Motor neuron (in vitro differentiated cells): ENCODE measurements around the gene CDX2. TPM values are rescaled to one million over a fixed set of nuclear protein-coding genes. Genes with fewer than 3 reads are reported as not detected.
A peak's percentile ranks its signal among the peaks of the same experiment; 100 is the strongest.

Source experiments
- ATAC-seq, 8 experiments: fragments of 200-7000 bp; cut with Tn5 transposase; replicated peaks in 6 of 8; 2 replicates each; pipeline ENCODE4 v1.8.0; 2021; ENCODE audit warnings: mild to moderate bottlenecking in 8 of 8, moderate library complexity in 8 of 8
- H3K27ac ChIP-seq, 2 donors: fragments of 250-450 bp; sonication (Bioruptor Pico); 2 replicates each; pipeline ENCODE4 v1.9.0; 2021; ENCODE audit warnings: antibody characterized with exemption in 2 of 2, mild to moderate bottlenecking in 2 of 2, moderate library complexity in 1 of 2
- H3K4me1 ChIP-seq, 2 donors: fragments of 250-450 bp; sonication (Bioruptor Pico); replicated peaks in 1 of 2; 2 replicates each; pipeline ENCODE4 v1.6.1; 2021; ENCODE audit warnings: antibody characterized with exemption in 2 of 2, mild to moderate bottlenecking in 2 of 2, moderate library complexity in 1 of 2
- H3K4me3 ChIP-seq, 5 donors: fragments of 250-450 bp; sonication (Bioruptor Pico); 2 replicates each; pipeline ENCODE4 v1.9.0; 2021; ENCODE audit warnings: antibody characterized with exemption in 5 of 5, mild to moderate bottlenecking in 5 of 5, moderate library complexity in 4 of 5
- WGBS, 10 experiments: fragments of 450-650 bp; shearing (Covaris generic); methylation state at CpG; one replicate each; pipeline ENCODE4 v1.0.0; 2022; 5-methylcytosine and 5-hydroxymethylcytosine counted together
- in situ Hi-C, 9 experiments: fragments of 400-800 bp; cut with MboI; loops; one replicate each; pipeline ENCODE4 v1.15.0; 2021; ENCODE audit warnings: low sequenced_read_pairs in 9 of 9, low pct_unique_long_range_greater_than_20kb in 2 of 9; ENCODE audit not compliant: unreplicated experiment in 9 of 9
- total RNA-seq, 8 experiments: library from RNA; unstranded; fragments of 300-600 nt; gene quantifications; 2 replicates each; pipeline versions ENCODE4 v1.2.3 to v1.2.4, GENCODE V29; 2022

The CDX2 gene
- total RNA-seq, 8 experiments from 2014 or later: 0.05 to 0.38 (median 0.17) TPM; not detected in 2

DNA sequence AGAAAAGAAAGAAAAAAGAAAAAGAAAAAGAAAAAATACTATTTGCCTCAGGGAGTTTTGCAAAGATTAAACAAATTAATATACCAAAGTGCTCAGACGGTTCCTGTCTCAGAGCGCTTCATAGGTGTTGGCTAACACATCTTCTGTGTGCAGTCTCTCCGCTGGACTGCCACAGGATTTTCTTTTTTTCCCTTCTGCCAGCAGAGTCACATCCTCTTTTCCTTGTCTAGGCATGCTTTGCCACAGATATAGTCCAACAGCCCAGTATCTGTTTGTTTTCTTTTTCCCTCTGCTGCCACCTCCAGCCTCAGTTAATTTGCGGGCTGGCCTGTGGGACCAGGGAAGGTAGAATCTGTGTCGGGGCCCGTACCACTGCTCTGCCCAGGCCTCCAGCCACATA lies 22.8 kb upstream of the CDX2 start:
- Histone ChIP-seq H3K4me3 (no peak overlapping the region), H3K4me1 (no peaks in the 10 kb centered on the region), H3K27ac (no peak overlapping the region)
- in situ Hi-C loops: loop anchor here in 8 of 9 experiments (25.0 kb wide), 3 partner anchors 605 to 1005 kb away; no protein-coding TSS in a partner anchor
- no peak for ATAC-seq
- 58 to 88% (median 78%) methylated on average over 3 to 5 of the region's 6 CpGs; no CpG with 5 or more reads in 2 of the 10 experiments for WGBS, 10 experiments

DNA sequence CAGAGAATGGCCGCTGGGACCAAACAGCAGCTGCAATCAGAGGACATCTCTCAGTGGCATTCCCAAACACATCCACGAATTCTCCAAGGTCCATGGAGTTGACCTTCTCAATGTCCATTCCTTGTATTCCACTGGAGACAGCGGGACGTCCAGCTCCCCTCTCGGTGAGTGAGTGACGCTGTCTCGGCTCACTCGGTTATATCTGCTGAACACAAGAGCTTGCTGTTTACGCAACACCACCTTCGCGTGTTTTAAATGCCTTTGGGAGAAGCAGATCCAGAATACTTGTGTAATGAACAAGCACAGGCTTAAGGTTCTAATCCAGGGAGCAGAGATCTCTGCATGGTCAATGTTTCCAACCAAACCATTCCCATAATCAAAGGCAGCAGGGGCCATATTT lies 19.4 kb upstream of the CDX2 start, which contains the start of gene URAD:
URAD (minus strand) TSS at position 174 of the 400 bp plus-strand sequence; CDS start at position 118, 56 bp downstream.
- WGBS, 10 experiments: 20 to 87% (median 65%) methylated on average over 2 to 9 of the region's 11 CpGs; no CpG with 5 or more reads in 2 of the 10 experiments
- no peaks in the 10 kb centered on the region for H3K4me1 ChIP-seq
- H3K27ac ChIP-seq: no peak within 1 kb of the TSS
- no peak within 1 kb of the TSS for H3K4me3 ChIP-seq
- in situ Hi-C loops: loop anchor here (10.0 to 25.0 kb wide), 5 partner anchors 154 to 1001 kb away; no protein-coding TSS in a partner anchor
- ATAC-seq: no peak

DNA sequence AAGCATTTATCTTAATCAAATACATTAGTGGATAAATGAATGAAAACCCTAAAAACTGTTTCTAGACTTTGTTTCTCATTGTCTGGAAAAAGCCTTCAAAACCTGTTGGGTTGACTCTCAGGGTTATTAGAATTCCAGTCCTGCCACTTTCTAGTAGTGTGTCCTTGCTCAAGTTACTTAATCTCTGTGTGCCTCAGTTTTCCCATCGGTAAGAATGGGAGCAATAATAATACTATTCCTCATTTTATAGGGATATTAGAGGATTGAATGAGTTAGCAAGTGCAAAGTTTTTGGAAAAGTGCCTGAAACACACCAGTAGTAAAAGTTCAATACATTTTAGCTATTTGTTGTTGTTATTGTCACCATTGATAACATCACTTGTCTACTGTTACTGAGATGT lies 16.5 kb upstream of the CDX2 start:
- WGBS, 10 experiments: 0 to 100% (median 71%) methylated on average over 1 of the region's 1 CpG; no CpG with 5 or more reads in 3 of the 10 experiments
- Histone ChIP-seq H3K4me1 (peaks cover 0 to under 1% of the 10 kb centered on the region in 2 donors), H3K4me3 (no peak overlapping the region), H3K27ac (no peak overlapping the region)
- no peak for ATAC-seq
- in situ Hi-C loops: loop anchor here (10.0 to 25.0 kb wide), 5 partner anchors 151 to 998 kb away; no protein-coding TSS in a partner anchor

- Histone ChIP-seq H3K4me1 (peaks cover 0 to 3% of the 10 kb centered on the region in 2 donors), H3K27ac (no peak overlapping the region), H3K4me3 (no peak overlapping the region)
- in situ Hi-C loops: loop anchor here (10.0 to 25.0 kb wide), 5 partner anchors 148 to 995 kb away; no protein-coding TSS in a partner anchor
- no peak for ATAC-seq
- WGBS, 10 experiments: 0 to 71% (median 43%) methylated on average over 1 to 2 of the region's 2 CpGs; no CpG with 5 or more reads in 6 of the 10 experiments
Observed at GRCh38 chr13:27982361-27982760, 13.2 kb upstream of the CDX2 start.

GRCh38 chr13:27981006-27981708 lies 12.0 kb upstream of the CDX2 start:
- in situ Hi-C loops: loop anchor here (10.0 to 25.0 kb wide), 5 partner anchors 146 to 994 kb away; no protein-coding TSS in a partner anchor
- Histone ChIP-seq H3K4me1 (peaks cover 0 to 3% of the 10 kb centered on the region in 2 donors), H3K4me3 (no peak overlapping the region), H3K27ac (no peak overlapping the region)
- ATAC-seq: no peak
- WGBS, 10 experiments: 0 to 60% (median 22%) methylated on average over 1 to 6 of the region's 11 CpGs; no CpG with 5 or more reads in 2 of the 10 experiments

DNA sequence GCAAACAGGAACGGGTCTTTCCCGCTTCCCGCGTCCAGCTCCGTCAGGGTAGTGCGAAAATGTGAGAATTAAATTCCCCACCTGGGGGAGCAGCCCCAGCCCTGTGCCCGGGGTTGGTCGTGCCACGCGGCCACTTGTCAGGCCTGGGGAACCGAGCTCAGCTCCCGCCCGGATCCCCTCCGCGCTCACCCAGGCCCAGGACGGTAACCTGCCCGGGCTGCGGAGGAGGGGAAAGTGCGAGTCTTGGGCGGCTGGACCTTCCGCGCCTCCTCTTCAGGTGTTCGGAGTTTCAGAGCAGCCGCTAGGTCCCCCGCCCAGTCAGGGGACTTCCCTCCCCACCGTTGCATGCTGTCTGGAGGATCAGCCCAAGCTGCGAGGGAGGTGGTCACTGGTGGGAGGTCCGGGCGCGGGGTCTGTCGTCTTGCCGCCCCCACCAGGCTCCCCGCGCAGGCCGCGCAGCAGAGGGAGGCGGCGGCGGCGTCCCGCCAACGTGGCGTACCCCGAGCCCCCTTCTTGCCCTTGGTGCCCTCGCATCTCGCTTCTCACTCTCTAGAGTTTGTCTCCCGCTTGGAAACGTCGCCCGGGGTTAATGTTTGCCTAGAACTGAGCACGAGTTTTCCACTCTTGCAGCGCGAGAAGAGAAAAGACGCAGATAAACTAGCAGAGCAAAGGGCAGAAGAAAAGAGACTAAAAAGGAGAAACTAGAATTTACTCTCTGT lies 11.3 kb upstream of the CDX2 start:
- in situ Hi-C loops: loop anchor here (10.0 to 25.0 kb wide), 5 partner anchors 146 to 993 kb away; no protein-coding TSS in a partner anchor
- no peak for ATAC-seq
- H3K4me1 ChIP-seq: peaks cover 0 to 3% of the 10 kb centered on the region in 2 donors
- 0 to 18% (median 5%) methylated on average over 2 to 16 of the region's 54 CpGs; no CpG with 5 or more reads in 4 of the 10 experiments for WGBS, 10 experiments
- no peak overlapping the region for H3K27ac ChIP-seq
- H3K4me3 ChIP-seq: no peak overlapping the region

DNA sequence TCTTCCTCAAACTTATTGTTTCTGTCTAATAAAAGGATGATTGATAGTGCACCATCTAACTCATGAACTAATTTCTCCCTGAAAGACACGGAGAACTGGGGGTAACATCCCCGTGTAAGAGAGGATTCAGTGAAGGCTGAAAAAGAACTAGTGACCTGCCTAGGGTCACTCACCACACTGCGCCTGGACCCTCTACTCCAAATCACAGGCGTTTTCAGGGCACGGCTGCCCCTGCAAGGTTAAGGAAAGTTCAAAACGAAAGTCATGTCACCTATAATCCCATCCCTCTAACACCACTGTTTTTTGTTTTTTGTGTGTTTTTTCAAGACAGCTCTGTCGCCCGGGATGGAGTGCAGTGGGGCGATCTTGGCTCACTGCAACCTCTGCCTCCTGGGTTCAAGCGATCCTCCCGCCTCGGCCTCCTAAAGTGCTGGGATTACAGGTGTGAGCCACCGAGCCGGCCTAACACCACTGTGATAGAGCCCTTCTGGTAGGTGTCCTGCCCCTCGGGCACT lies 10.7 kb upstream of the CDX2 start:
- H3K4me3 ChIP-seq: no peak overlapping the region
- in situ Hi-C loops: loop anchor here (10.0 to 25.0 kb wide), 6 partner anchors 145 to 993 kb away; no protein-coding TSS in a partner anchor
- 0 to 17% (median 5%) methylated on average over 1 to 13 of the region's 15 CpGs; no CpG with 5 or more reads in 2 of the 10 experiments for WGBS, 10 experiments

GRCh38 chr13:27979001-27979643 lies 10.0 kb upstream of the CDX2 start:
- in situ Hi-C loops: loop anchor here in 8 of 9 experiments (10.0 to 25.0 kb wide), 4 partner anchors 592 to 992 kb away; no protein-coding TSS in a partner anchor
- Histone ChIP-seq H3K4me3 (no peak overlapping the region), H3K4me1 (peaks cover 0 to 3% of the 10 kb centered on the region in 2 donors), H3K27ac (no peak overlapping the region)
- WGBS, 10 experiments: 0 to 28% (median 6%) methylated on average over 3 to 13 of the region's 15 CpGs; no CpG with 5 or more reads in 3 of the 10 experiments
- peak in 1 of 8 experiments; percentile 31 for ATAC-seq

More for the DNA sequence above, 10.7 kb upstream of the CDX2 start:
- no peak overlapping the region for H3K27ac ChIP-seq
- ATAC-seq: no peak
- H3K4me1 ChIP-seq: peaks cover 0 to 3% of the 10 kb centered on the region in 2 donors

GRCh38 chr13:27978301-27978968 lies 9.3 kb upstream of the CDX2 start:
- in situ Hi-C loops: loop anchor here in 8 of 9 experiments (10.0 to 25.0 kb wide), 4 partner anchors 591 to 991 kb away; no protein-coding TSS in a partner anchor
- peaks cover 0 to 3% of the 10 kb centered on the region in 2 donors for H3K4me1 ChIP-seq
- ATAC-seq: peak in 1 of 8 experiments; percentile 65
- peak overlapping the region in 1 of 5 donors; percentile 9 for H3K4me3 ChIP-seq
- 0 to 3% (median 1%) methylated on average over 3 to 11 of the region's 65 CpGs; no CpG with 5 or more reads in 6 of the 10 experiments for WGBS, 10 experiments
- no peak overlapping the region for H3K27ac ChIP-seq

- peak overlapping the region in 1 of 5 donors; percentile 9 for H3K4me3 ChIP-seq
- in situ Hi-C loops: loop anchor here in 8 of 9 experiments (10.0 to 25.0 kb wide), 4 partner anchors 590 to 990 kb away; no protein-coding TSS in a partner anchor
- H3K4me1 ChIP-seq: peaks cover 0 to 3% of the 10 kb centered on the region in 2 donors
- no peak overlapping the region for H3K27ac ChIP-seq
- ATAC-seq: peak in 1 of 8 experiments; percentile 19
- 0 to 6% (median 4%) methylated on average over 3 to 14 of the region's 80 CpGs; no CpG with 5 or more reads in 4 of the 10 experiments for WGBS, 10 experiments
Observed at GRCh38 chr13:27977476-27978300, 8.6 kb upstream of the CDX2 start.
